Esophagus muscularis mucosa (tissue), 3 donors: ENCODE measurements around the gene PHLDB1.

ENCODE experiments used
- CTCF ChIP-seq, 3 experiments: fragments of 200-600 bp in 2 of 3; fragments of 450-650 bp in 1 of 3; sonication (generic) in 2 of 3; IDR thresholded peaks; one replicate each; pipeline ENCODE4 v1.5.1; 2017 to 2019; ENCODE audit warnings: antibody characterized with exemption in 3 of 3, mild to moderate bottlenecking in 2 of 3, moderate library complexity in 1 of 3
- EP300 ChIP-seq: sonication (generic); formaldehyde crosslinking; IDR thresholded peaks from one replicate; pipeline ENCODE4 v1.6.1; 2017; ENCODE audit warnings: antibody characterized with exemption

DNA sequence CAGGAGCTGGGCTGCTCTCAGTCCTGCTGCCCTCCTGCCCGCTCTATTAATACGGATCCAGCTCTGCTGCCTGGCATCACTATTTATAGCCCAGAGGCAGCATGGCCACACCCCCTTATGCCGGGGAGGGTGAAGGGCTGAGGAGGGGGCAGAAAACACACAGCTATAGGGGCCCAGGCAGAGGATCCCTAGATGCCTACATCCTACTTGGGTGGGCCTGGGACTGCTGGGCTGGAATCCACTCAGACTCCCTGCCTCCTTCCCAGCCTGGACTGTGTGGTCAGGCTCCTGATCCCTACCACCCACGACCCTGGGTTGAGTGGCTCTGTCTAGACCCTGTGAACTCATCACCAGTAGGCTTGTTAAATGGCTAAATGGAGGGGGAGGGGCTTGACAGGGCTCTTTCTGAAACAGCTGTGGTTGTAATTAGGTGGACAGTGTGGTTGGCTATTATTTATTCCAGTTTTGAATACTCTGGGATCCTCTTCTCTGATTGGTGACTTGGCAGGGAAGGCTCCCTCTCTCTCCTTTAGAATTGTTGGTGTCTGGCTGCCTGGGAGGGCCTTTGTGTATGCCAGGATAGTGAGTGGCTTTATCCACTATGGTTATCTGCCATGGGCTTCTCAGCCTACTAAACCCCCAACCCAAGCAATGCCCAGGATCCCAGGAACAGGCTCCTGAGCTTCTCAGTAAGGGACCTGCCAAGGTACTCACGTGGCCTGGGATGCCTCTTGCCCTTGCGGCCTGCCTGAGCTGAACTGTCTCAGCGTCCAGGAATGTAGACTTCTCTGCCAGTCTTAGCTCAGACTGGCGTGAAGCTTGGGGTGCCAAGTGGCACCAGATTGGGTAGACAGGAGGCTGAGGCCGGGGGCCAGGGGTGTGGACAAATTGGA is 15.2 kb downstream of the PHLDB1 start:
- TF ChIP-seq EP300 (no peak), CTCF (IDR thresholded peaks at IDR 0.05) (no peak)
